GM19438 (cell line): Measurements from ENCODE around the gene TGFBR3L.
A peak's percentile ranks its signal among the peaks of the same experiment; 100 is the strongest.

Source experiments
- ATAC-seq: cut with Tn5 transposase; IDR thresholded peaks from one replicate; pipeline ENCODE4 v1.9.1; 2021; ENCODE audit warnings: low read depth; ENCODE audit not compliant: unreplicated experiment

The TGFBR3L gene

DNA sequence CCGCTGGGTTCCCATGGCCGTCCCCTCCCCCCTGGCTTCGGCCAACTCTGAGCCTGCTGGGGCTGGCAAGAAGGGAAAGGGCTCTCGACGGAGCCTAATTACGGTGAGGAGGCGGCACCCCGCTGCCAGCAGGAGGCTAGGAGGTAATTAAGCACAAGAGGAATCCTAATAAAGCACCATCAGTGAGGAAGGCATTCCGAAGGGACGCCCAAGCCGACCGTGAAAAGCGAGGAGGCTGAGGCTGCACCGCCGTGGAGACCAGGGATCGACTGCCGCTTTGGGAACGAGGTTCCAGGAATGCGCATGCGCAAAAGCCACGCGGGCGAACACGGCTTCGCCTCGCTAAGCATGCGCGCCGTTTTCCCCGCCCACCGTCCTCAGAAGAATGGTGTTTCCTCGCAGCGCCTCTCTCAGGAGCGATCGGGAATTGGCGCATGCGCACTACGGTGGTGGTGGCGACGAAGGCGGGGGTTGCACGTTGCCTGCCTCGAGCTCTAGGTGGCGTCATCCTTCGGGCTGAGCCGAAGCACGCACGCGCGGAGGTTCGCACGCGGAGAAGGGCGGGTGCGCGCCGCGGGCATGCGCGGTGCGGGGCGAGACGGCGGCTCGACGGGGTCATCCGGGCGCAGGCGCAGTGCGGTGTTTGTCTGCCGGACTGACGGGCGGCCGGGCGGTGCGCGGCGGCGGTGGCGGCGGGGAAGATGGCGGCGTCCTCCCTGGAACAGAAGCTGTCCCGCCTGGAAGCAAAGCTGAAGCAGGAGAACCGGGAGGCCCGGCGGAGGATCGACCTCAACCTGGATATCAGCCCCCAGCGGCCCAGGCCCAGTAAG lies 11.2 kb upstream of the TGFBR3L start, which contains the start of gene MAP2K7:
Gene MAP2K7, plus strand, starts transcription at position 634 of the 830 bp plus-strand sequence. Its CDS starts 68 bp downstream, at position 702.
- peak; percentile 79 for ATAC-seq

DNA sequence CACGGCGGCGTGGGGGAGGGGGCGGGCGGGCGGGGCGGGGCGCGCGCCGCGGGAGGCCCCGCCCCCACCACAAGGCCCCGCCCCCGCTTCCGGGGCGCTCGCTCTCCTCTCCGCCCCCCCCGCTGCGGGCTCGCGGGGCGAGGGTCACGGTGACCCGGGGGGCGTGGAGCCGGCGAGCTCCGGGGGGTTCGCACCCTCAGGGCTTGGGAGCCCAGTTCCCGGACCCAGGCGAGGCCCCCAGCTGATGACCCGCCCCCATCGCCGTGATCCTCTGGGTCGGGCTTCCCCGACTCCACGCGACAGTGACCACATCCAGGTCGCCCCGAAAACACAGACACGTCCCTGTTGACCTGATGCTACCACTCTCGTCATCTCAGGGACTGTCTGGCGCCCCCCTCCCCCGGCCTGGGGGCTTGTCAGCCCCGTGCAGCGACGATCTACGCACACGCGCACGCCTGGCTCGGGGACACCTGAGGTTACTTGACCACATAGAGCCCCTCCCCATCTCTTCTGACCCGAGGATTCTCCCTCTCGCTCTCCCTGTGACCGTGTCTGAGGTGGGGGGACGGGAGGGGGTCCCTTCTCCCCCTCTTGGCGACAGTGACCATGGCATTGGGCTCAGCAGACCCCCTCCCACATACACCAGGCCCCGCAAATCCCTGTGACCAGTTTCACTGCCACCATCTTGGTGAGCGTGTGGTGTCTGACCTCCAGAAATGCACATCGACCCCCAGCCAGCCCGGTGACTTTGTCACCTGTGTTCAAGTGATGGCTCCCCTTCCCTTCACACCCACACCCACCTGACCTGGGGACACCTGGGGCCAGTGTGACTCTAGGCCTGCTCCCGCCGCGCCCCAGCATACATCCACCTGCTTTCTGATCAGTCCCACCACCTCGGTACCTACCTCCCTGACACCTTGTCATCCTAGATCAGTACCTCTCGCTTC lies 10.3 kb upstream of the TGFBR3L start:
- peak; percentile 27 for ATAC-seq

DNA sequence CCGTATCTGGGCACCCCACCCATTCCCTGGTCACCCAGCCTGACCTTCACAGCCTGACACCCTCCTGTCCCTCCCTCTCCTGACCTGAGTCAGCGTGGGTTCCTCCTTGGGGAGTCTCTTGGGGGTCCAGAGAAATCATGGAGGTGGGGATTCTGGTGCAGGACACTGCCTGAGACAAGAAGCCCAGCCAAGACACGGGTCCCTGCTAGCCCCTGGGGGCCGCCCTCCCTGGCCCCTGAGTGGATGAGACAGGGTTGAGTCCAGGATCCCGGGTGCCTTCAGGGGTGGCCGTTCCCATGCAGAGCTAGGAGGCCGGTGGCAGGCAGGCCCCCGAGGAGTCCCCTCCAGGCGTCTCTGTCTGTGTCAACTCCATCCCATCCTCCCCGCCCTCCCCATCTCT lies 9.4 kb upstream of the TGFBR3L start:
- no peak for ATAC-seq

- ATAC-seq: no peak
These were observed 8.8 kb upstream of the TGFBR3L start for GRCh38 chr19:7905859-7906258.

DNA sequence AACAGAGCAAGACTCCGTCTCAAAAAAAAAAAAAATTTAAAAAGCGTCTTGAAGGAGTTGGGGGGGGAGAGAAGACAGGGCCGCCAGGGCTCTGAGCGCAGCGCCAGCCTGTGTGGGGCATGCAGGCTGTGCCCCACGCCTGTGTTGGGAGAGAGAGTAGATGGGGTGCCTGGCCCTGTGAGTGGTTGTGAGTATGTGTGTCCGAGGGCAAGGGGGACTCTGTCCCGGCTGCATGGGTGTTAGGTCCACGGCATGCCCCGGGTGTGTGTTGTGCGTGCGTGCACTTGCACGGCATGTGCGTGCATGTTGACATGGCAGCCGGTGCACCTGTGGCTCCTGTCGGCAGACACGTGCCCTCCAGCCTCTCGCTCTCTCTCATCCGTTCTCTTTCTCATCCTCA lies 7.5 kb upstream of the TGFBR3L start:
- ATAC-seq: no peak

GRCh38 chr19:7907544-7907943 lies 7.1 kb upstream of the TGFBR3L start:
- no peak for ATAC-seq

DNA sequence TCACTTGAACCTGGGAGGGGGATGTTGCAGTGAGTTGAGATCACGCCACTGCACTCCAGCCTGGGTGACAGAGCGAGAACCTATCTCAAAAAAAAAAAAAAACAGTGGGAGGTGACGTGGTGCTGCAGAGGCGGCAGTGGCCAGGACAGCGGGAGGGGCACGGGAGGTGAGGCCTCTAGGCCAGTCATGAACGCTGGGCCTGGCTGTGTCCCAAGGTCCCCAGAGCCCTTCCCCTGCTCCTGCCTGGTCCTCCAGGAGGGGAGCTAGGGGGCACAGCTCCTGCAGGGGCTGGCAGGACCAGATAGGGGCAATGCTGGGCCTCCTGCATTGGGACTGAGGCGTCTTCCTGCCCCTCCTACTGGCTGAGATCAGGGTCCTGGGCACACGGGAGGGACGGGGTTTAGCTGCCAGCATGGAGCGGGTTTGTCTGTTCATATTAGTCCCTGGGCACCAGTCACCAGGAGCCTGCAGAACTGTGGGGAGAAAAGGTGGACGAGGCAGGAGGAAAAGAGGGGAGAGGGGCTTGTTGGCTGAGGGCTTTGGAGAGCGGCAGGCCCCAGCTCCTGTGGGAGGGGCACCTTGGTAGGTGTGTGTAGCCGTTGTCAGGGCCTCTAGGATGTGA lies 6.4 kb upstream of the TGFBR3L start:
- no peak for ATAC-seq

GRCh38 chr19:7908742-7909461 lies 5.7 kb upstream of the TGFBR3L start:
- ATAC-seq: no peak

DNA sequence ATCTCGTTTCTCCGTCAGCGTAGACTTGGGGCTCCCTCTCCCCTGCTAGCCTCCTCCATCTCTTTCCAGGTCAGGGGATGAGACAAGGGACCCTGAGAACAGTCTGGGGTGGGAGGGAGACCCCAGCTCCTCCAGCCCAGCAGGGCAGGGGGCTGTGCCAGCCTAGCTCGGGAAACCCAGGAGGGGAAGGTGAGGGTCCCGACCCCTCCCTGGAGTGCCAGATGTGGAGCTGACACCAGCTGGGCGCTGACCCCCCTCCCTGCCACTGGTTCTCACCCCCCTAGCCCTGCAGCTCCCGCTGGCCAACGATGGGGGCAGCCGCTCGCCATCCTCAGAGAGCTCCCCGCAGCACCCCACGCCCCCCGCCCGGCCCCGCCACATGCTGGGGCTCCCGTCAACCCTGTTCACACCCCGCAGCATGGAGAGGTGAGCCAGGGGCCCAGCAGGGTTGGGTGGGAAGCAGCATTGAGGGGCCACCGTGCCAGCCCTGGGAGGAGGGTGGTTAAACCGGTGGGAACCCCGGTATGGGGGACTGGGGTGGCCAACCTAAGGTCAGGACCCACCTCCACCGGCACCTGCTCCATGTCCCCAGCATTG lies 5.1 kb upstream of the TGFBR3L start:
- ATAC-seq: no peak

DNA sequence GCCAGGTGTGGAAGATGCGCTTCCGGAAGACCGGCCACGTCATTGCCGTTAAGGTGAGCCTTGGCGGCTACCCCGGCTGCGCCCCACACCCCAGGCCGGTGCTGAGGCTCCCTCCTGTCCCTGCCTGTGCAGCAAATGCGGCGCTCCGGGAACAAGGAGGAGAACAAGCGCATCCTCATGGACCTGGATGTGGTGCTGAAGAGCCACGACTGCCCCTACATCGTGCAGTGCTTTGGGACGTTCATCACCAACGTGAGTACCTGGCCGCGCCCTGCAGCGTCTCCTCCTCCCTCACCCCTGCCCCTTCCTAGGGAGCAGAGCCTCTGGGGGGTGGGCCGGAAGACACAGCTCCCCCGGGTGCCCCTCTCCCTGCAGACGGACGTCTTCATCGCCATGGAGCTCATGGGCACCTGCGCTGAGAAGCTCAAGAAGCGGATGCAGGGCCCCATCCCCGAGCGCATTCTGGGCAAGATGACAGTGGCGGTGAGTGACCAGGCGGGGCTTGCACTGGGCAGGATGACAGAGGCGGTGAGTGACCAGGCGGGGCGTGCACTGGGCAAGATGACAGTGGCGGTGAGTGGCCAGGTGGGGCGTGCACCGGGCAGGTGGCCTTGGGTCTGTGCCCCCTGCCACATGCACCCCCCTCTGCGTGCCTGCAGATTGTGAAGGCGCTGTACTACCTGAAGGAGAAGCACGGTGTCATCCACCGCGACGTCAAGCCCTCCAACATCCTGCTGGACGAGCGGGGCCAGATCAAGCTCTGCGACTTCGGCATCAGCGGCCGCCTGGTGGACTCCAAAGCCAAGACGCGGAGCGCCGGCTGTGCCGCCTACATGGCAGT lies 4.1 kb upstream of the TGFBR3L start:
- ATAC-seq: no peak

GRCh38 chr19:7911508-7912143 lies 3.0 kb upstream of the TGFBR3L start:
- ATAC-seq: no peak

DNA sequence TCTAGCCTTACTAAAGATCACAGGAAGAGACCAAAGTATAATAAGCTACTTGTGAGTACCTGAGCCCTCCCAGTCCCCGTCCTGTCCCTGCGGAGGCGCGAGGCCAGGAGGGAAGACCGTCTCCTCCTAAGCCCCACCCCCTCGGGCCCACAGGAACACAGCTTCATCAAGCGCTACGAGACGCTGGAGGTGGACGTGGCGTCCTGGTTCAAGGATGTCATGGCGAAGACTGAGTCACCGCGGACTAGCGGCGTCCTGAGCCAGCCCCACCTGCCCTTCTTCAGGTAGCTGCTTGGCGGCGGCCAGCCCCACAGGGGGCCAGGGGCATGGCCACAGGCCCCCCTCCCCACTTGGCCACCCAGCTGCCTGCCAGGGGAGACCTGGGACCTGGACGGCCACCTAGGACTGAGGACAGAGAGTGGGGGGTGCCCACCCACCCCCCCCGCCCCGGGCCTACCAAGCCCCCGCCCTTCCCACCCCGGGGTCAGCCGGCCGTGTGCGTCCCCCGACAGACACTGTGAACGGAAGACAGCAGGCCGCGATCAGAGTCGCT lies 2.4 kb upstream of the TGFBR3L start:
- no peak for ATAC-seq

GRCh38 chr19:7912697-7913564 lies 1.7 kb upstream of the TGFBR3L start:
- ATAC-seq: no peak

GRCh38 chr19:7913652-7914051 lies 978 bp upstream of the TGFBR3L start:
- ATAC-seq: no peak

GRCh38 chr19:7914099-7914498 lies 531 bp upstream of the TGFBR3L start:
- no peak for ATAC-seq

GRCh38 chr19:7915250-7916102 lies 846 bp downstream of the TGFBR3L start:
- ATAC-seq: no peak
